K562 (cell line): ENCODE results near the gene ARMC2. TPM values are rescaled to one million over a fixed set of nuclear protein-coding genes. Genes with fewer than 3 reads are reported as not detected.

Source experiments
- BCL6 ChIP-seq: fragments of 250-450 bp; sonication (Bioruptor Pico); IDR thresholded peaks from 2 replicates; pipeline ENCODE4 v1.4.0; 2020
- CBX2 ChIP-seq: fragments of 200-600 bp; sonication (generic); IDR thresholded peaks from one replicate; pipeline ENCODE4 v1.6.1; 2012; ENCODE audit warnings: mild to moderate bottlenecking, low read length, inconsistent platforms; ENCODE audit not compliant: insufficient read depth, poor library complexity, severe bottlenecking
- GATAD2A ChIP-seq: fragments of 450-650 bp; IDR thresholded peaks from 2 replicates; pipeline ENCODE4 v1.6.1; 2017
- GTF2F1 ChIP-seq: IDR thresholded peaks from 2 replicates; pipeline ENCODE4 v1.6.1; 2011; ENCODE audit warnings: low read depth, low read length, improper control_type of control experiment
- HDAC1 ChIP-seq, 2 experiments: fragments of 450-650 bp; IDR thresholded peaks; 2 replicates each; pipeline ENCODE4 v1.6.1; 2016 to 2017; ENCODE audit warnings: inconsistent platforms in 1 of 2, mild to moderate bottlenecking in 1 of 2, moderate library complexity in 1 of 2
- HEY1 ChIP-seq: fragments of 250-450 bp; sonication (Bioruptor Pico); IDR thresholded peaks from 2 replicates; pipeline ENCODE4 v1.5.0; 2020; ENCODE audit warnings: mild to moderate bottlenecking, moderate library complexity, borderline replicate concordance
- JUN ChIP-seq, 2 experiments: sonication (generic) in 1 of 2; formaldehyde crosslinking in 1 of 2; IDR thresholded peaks; 2 replicates each; pipeline versions ENCODE4 v1.6.1 to v1.8.0; 2012 to 2022; ENCODE audit warnings: borderline replicate concordance in 2 of 2, mild to moderate bottlenecking in 2 of 2, improper control_type of control experiment in 1 of 2, low read depth in 1 of 2, low read length in 1 of 2, missing genetic modification reagents in 1 of 2
- NONO ChIP-seq, 2 experiments: fragments of 200-400 bp in 1 of 2; fragments of 450-650 bp in 1 of 2; formaldehyde crosslinking in 1 of 2; IDR thresholded peaks; 2 replicates each; pipeline ENCODE4 v1.6.1; 2017; ENCODE audit warnings: low read depth in 2 of 2, mild to moderate bottlenecking in 2 of 2, moderate library complexity in 2 of 2, low read length in 1 of 2
- PCBP1 ChIP-seq: fragments of 200-400 bp; formaldehyde crosslinking; IDR thresholded peaks from 2 replicates; pipeline ENCODE4 v1.6.1; 2018; ENCODE audit warnings: mild to moderate bottlenecking, low read depth, low read length; ENCODE audit not compliant: poor library complexity, severe bottlenecking
- PURB ChIP-seq: sonication (generic); formaldehyde crosslinking; IDR thresholded peaks from 2 replicates; pipeline ENCODE4 v1.9.0; 2021; ENCODE audit warnings: low read depth, mild to moderate bottlenecking, missing genetic modification reagents
- SAP30 ChIP-seq: fragments of 200-600 bp; sonication (generic); IDR thresholded peaks from 2 replicates; pipeline ENCODE4 v1.6.1; 2012; ENCODE audit warnings: borderline replicate concordance, low read depth, mild to moderate bottlenecking, moderate library complexity, low read length, control low read depth, inconsistent platforms; ENCODE audit not compliant: insufficient read depth, poor library complexity, severe bottlenecking
- SIN3A ChIP-seq, 2 experiments: fragments of 150-350 bp in 1 of 2; IDR thresholded peaks; 2 replicates each; pipeline ENCODE4 v1.6.1; 2011 to 2016; ENCODE audit warnings: borderline replicate concordance in 2 of 2, low read depth in 2 of 2, low read length in 2 of 2, mild to moderate bottlenecking in 2 of 2, moderate library complexity in 2 of 2; ENCODE audit not compliant: control insufficient read depth in 1 of 2
- SMARCB1 ChIP-seq: IDR thresholded peaks from 2 replicates; pipeline ENCODE4 v1.6.1; 2011; ENCODE audit warnings: improper control_type of control experiment, low read depth; ENCODE audit not compliant: insufficient read length
- TAF1 ChIP-seq: IDR thresholded peaks from 2 replicates; pipeline ENCODE4 v1.6.1; 2011; ENCODE audit warnings: mild to moderate bottlenecking, low read length, moderate library complexity; ENCODE audit not compliant: insufficient read depth, control insufficient read depth, severe bottlenecking; ENCODE audit errors: extremely low read depth
- TCF7 ChIP-seq: sonication (generic); IDR thresholded peaks from 2 replicates; pipeline ENCODE4 v1.6.1; 2016; ENCODE audit warnings: antibody characterized with exemption, borderline replicate concordance
- YY1 ChIP-seq, 3 experiments: IDR thresholded peaks; 2 replicates each; pipeline ENCODE4 v1.6.1; 2011; ENCODE audit warnings: low read length in 2 of 3, mild to moderate bottlenecking in 2 of 3, moderate library complexity in 2 of 3, borderline replicate concordance in 1 of 3, control low read depth in 1 of 3, low read depth in 1 of 3; ENCODE audit not compliant: insufficient read depth in 3 of 3, insufficient replicate concordance in 2 of 3, control insufficient read depth in 1 of 3, insufficient read length in 1 of 3; ENCODE audit errors: extremely low read depth in 1 of 3
- ZNF589 ChIP-seq: fragments of 200-800 bp; sonication (Bioruptor generic); IDR thresholded peaks from 2 replicates; pipeline ENCODE4 v1.6.1; 2016; ENCODE audit warnings: low read depth, missing genetic modification characterization, missing compliant biosample characterization
- polyA plus RNA-seq, 8 experiments: library from polyadenylated mRNA; depleted of rRNA in 4 of 8; stranded (reverse) in 5 of 8; unstranded in 3 of 8; fragments of >200 nt; fragmentation: Nextera tagmentation in 2 of 8; fragmentation: Illumina TruSeq in 1 of 8; extraction: Ambion mirVana in 2 of 8; extraction: Trizol in 1 of 8; gene quantifications; 2 replicates each; pipeline versions ENCODE4 v1.2.1 to v1.2.3, GENCODE V29; 2011 to 2014; ENCODE audit warnings: inconsistent platforms in 1 of 8, missing spikeins in 1 of 8
- total RNA-seq, 7 experiments: library from RNA; depleted of rRNA in 6 of 7; stranded (reverse); fragments of >200 nt in 6 of 7; fragmentation: Illumina TruSeq in 2 of 7; extraction: Trizol in 2 of 7; gene quantifications; 2 replicates each; pipeline versions ENCODE4 v1.2.1 to v1.2.3, GENCODE V29; 2011 to 2021; ENCODE audit warnings: low replicate concordance in 1 of 7
- TF ChIP-seq, protein P1 (sequence below): sonication (generic); formaldehyde crosslinking; IDR thresholded peaks from 2 replicates; pipeline ENCODE4 v1.8.1; 2023; ENCODE audit warnings: mild to moderate bottlenecking, missing genetic modification reagents
- TF ChIP-seq, protein P2 (sequence below): fragments of 450-650 bp; IDR thresholded peaks from 2 replicates; pipeline ENCODE4 v1.6.1; 2016; ENCODE audit warnings: missing biosample characterization, missing genetic modification characterization
- TF ChIP-seq, protein P3 (sequence below): fragments of 250-450 bp; sonication (Bioruptor Pico); IDR thresholded peaks from 2 replicates; pipeline ENCODE4 v1.8.0; 2021; ENCODE audit warnings: moderate library complexity, mild to moderate bottlenecking, inconsistent platforms

The ARMC2 gene
- total and polyA plus RNA-seq, 9 of the 15 experiments (the other 6 are each of a cell fraction or from before 2014, with no cell fraction given) = 0.14 to 3.0 (median 0.82) TPM

DNA sequence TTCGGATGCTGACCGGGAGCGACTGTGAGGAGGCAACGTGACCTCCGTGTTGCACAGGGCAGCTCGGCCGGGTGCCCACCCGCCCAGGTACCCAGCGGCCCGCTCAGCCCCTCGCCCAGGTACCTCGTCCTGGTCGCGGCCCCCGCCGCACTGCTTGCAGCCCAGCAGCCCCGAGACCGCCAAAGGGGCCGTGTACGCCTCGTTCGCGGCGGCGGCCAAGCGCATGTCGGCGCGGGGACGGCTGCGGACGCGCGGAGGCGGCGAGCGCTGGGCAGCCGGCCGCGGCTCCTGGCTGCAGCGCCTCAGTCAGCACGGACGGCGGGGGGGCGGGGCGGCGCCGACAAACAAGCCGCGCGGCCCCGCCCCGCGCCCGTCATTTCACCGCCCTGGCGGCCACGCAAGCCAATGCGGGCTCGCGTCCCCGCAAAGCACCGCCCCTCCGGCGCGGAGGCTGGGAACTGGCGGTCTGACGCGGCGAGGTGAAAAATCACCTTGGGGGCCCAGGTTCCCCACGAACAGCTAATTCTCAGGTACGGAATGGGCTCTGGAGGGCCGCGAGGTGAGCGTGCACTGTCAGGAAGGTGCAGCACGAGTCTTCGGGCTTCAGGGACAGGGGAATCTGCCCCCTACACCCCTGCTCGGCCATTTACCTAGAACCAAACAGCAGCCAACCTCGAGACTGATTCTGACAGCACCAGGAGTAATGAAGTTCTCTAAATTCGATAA, 161.2 kb downstream of the ARMC2 start (continued):
- no peak for TF ChIP-seq HEY1 (CRISPR knock-in tag)
- TF ChIP-seq PURB = no peak
- TF ChIP-seq BCL6 (CRISPR knock-in tag) = no peak
- TF ChIP-seq SAP30 = peak; percentile 33
- peak in 1 of 2 experiments; percentile 45; a peak in 1 of 4 replicates for TF ChIP-seq SIN3A (IDR thresholded peaks at IDR 0.05; ENCODE audit: borderline replicate concordance in 2 of 2, control insufficient read depth in 1 of 2, low read depth in 2 of 2, low read length in 2 of 2)
- no peak for TF ChIP-seq ZNF589 (CRISPR knock-in tag)
- no peak for TF ChIP-seq TAF1
- TF ChIP-seq GATAD2A = no peak
- TF ChIP-seq SMARCB1 = no peak
- no peak for TF ChIP-seq CBX2
- 0 out of 2 replicates have a peak, but pooled peaks have one; percentile 26 for TF ChIP-seq JUN (IDR thresholded peaks at IDR 0.05; ENCODE audit: borderline replicate concordance, low read depth, low read length)
- no peak for TF ChIP-seq JUN (CRISPR knock-in tag; IDR thresholded peaks at IDR 0.05; ENCODE audit: borderline replicate concordance)
- peak in 1 of 3 experiments; percentile 55 for TF ChIP-seq YY1 (IDR thresholded peaks at IDR 0.05; ENCODE audit: borderline replicate concordance in 1 of 3, control insufficient read depth in 1 of 3, extremely low read depth in 1 of 3, insufficient read depth in 3 of 3, insufficient read length in 1 of 3, insufficient replicate concordance in 2 of 3, low read depth in 1 of 3, low read length in 2 of 3)
- peak; percentile 26 to 82; a peak in 3 of 4 replicates for TF ChIP-seq NONO (IDR thresholded peaks at IDR 0.05; ENCODE audit: low read depth in 2 of 2, low read length in 1 of 2)
- TF ChIP-seq, protein P1, sequence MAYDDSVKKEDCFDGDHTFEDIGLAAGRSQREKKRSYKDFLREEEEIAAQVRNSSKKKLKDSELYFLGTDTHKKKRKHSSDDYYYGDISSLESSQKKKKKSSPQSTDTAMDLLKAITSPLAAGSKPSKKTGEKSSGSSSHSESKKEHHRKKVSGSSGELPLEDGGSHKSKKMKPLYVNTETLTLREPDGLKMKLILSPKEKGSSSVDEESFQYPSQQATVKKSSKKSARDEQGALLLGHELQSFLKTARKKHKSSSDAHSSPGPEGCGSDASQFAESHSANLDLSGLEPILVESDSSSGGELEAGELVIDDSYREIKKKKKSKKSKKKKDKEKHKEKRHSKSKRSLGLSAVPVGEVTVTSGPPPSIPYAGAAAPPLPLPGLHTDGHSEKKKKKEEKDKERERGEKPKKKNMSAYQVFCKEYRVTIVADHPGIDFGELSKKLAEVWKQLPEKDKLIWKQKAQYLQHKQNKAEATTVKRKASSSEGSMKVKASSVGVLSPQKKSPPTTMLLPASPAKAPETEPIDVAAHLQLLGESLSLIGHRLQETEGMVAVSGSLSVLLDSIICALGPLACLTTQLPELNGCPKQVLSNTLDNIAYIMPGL (CRISPR knock-in tag) = peak; percentile 71; the same call in 1 of the 2 replicates
- TF ChIP-seq HDAC1 (IDR thresholded peaks at IDR 0.05) = 0 out of 4 replicates have a peak, but pooled peaks of 1 of the 2 experiments have one; percentile 35
- TF ChIP-seq PCBP1 = no peak
- no peak for TF ChIP-seq GTF2F1
- TF ChIP-seq, protein P2, sequence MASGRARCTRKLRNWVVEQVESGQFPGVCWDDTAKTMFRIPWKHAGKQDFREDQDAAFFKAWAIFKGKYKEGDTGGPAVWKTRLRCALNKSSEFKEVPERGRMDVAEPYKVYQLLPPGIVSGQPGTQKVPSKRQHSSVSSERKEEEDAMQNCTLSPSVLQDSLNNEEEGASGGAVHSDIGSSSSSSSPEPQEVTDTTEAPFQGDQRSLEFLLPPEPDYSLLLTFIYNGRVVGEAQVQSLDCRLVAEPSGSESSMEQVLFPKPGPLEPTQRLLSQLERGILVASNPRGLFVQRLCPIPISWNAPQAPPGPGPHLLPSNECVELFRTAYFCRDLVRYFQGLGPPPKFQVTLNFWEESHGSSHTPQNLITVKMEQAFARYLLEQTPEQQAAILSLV = no peak
- TF ChIP-seq, protein P3, sequence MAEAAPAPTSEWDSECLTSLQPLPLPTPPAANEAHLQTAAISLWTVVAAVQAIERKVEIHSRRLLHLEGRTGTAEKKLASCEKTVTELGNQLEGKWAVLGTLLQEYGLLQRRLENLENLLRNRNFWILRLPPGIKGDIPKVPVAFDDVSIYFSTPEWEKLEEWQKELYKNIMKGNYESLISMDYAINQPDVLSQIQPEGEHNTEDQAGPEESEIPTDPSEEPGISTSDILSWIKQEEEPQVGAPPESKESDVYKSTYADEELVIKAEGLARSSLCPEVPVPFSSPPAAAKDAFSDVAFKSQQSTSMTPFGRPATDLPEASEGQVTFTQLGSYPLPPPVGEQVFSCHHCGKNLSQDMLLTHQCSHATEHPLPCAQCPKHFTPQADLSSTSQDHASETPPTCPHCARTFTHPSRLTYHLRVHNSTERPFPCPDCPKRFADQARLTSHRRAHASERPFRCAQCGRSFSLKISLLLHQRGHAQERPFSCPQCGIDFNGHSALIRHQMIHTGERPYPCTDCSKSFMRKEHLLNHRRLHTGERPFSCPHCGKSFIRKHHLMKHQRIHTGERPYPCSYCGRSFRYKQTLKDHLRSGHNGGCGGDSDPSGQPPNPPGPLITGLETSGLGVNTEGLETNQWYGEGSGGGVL (CRISPR knock-in tag) = no peak
- TF ChIP-seq TCF7 = no peak
